Measurements from ENCODE around the gene COA8. TPM values are rescaled to one million over a fixed set of nuclear protein-coding genes. Genes with fewer than 3 reads are reported as not detected.

COA8 gene
- total and polyA plus RNA-seq, 2 of the 8 experiments (the other 6 are each of a cell fraction or from before 2014, with no cell fraction given) = 7.1 to 35.5 TPM

DNA sequence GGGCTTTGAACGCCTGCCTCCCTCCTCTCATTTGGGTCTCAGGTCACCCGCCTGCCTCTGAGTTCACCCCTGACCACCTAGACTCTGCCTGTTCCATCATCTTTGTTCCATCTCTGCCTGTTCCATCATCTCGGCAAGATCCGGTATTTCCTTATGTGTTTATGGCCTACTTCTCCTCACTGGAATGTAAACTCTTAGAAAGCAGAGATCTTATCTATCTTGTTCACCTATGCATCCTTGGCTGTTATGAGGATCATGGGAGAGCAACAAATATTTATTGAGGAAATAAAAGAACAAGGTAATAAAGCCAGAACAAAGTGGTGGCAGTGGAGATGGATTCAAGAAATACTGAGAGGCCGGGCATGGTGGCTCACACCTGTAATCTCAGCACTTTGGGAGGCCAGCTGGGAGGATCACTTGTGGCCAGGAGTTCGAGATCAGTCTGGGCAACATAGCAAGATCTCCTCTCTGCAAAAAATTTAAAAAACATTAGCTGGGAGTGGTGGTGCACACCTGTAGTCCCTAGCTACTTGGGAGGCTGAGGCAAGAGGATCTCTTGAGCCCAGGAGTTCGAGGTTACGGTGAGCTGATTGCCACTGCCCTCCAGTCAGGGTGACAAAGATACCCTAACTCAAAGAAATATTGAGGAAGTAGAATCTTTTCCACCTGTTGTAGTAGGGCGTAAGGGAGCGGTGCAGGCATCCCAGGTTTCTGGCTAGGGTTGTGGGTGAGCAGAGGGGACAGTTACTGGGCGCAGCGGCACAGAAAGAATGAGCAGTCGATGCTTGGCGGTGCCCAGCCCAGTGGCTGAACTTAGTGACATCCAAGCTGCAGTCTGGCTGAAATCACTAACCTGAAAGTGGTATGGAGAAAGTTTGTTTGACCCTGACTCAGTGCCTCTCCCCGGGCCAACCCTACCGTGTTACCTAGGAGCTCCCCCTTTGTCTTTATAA lies 64.6 kb downstream of the COA8 start:
- ChIA-PET CTCF (ENCODE audit: partially characterized antibody) (interaction anchor here (1.2 kb wide), 1 partner anchor 53 kb away, joined by 4 read pairs; no protein-coding TSS in a partner anchor), POLR2A (ENCODE audit: partially characterized antibody) (interaction anchor here (0.8 to 2.2 kb wide), 4 partner anchors 9 to 105 kb away, joined by 3 to 8 read pairs (median 4); partner anchors contain the start of gene CKB)
- TF ChIP-seq GABPA (IDR thresholded peaks at IDR 0.05; ENCODE audit: borderline replicate concordance, insufficient read depth, low read length) (no peak), EP300 (IDR thresholded peaks at IDR 0.05; ENCODE audit: borderline replicate concordance in 1 of 2, low read depth in 2 of 2, low read length in 2 of 2) (no peak), RXRA (IDR thresholded peaks at IDR 0.05; ENCODE audit: insufficient read depth, low read depth, low read length) (no peak)
- FAIRE-seq (no peak), DNase-seq (ENCODE audit: low read depth in 1 of 2, low spot score in 2 of 2) (no peak)
- peak overlapping the region in 1 of 4 experiments; percentile 92; a peak in 3 of 8 replicates for H3K4me3 ChIP-seq (ENCODE audit: extremely low read depth in 1 of 4, insufficient read depth in 2 of 4, low read depth in 3 of 4, low read length in 4 of 4)
- no peak overlapping the region for H2BK120ac ChIP-seq (replicated peaks; ENCODE audit: low read depth, low read length)
- WGBS, 2 experiments (ENCODE audit: extremely low coverage in 1 of 2, insufficient coverage in 1 of 2, insufficient read length in 1 of 2, insufficient replicate concordance in 2 of 2, low coverage in 1 of 2, low lambda C conversion rate in 2 of 2, missing lambda C conversion rate in 1 of 2) = 85% methylated on average over 16 of the region's 16 CpGs; no CpG with 5 or more reads in 1 of the 2 experiments
- no peaks in the 10 kb centered on the region for H3K36me3 ChIP-seq (ENCODE audit: control insufficient read depth in 2 of 4, insufficient read depth in 4 of 4, low read length in 3 of 4)
- H3K56ac ChIP-seq (replicated peaks; ENCODE audit: insufficient read length, low read depth, low read length) = no peak overlapping the region
- no peak overlapping the region for H3K18ac ChIP-seq (ENCODE audit: extremely low read depth, low read length)
- no peak overlapping the region for H2AK5ac ChIP-seq (ENCODE audit: low read depth, low read length)
- H3K23me2 ChIP-seq (ENCODE audit: low read depth, low read length) = peaks cover 6% of the 10 kb centered on the region; the same call in 1 of the 2 replicates
- no peaks in the 10 kb centered on the region for H3K27me3 ChIP-seq (replicated peaks in 1 of 4; ENCODE audit: control insufficient read depth in 3 of 4, extremely low read depth in 1 of 4, insufficient read depth in 3 of 4, low read length in 3 of 4)
- H3K79me2 ChIP-seq (ENCODE audit: control insufficient read depth in 1 of 2, insufficient read depth in 2 of 2, low read length in 2 of 2) = peaks cover 4 to 27% of the 10 kb centered on the region in 2 experiments
- no peaks in the 10 kb centered on the region for H3K9me3 ChIP-seq (ENCODE audit: insufficient read depth in 2 of 2, low read depth in 1 of 2, low read length in 1 of 2)
- peak overlapping the region; percentile 91 for H3K4ac ChIP-seq (replicated peaks; ENCODE audit: insufficient read length, low read depth, low read length)
- no peak overlapping the region for H2BK12ac ChIP-seq (ENCODE audit: low read depth, low read length)
- no peak overlapping the region for H3K23ac ChIP-seq (ENCODE audit: insufficient read length)
- peaks cover 5 to 15% (median 9%) of the 10 kb centered on the region in 4 experiments for H3K4me1 ChIP-seq (replicated peaks in 1 of 4; ENCODE audit: control insufficient read depth in 3 of 4, insufficient read depth in 4 of 4, low read length in 3 of 4)
- H3K14ac ChIP-seq (ENCODE audit: insufficient read length) = no peak overlapping the region
- no peak overlapping the region for H3K27ac ChIP-seq (ENCODE audit: low read depth, low read length)
- H3K4me2 ChIP-seq (ENCODE audit: insufficient read depth in 1 of 2, low read depth in 2 of 2, low read length in 2 of 2) = peak overlapping the region; percentile 65 to 89; a peak in 3 of 4 replicates
- peaks cover 2% of the 10 kb centered on the region; the same call in 1 of the 2 replicates for H3K79me1 ChIP-seq (ENCODE audit: low read depth, low read length)
- no peak overlapping the region for H2BK15ac ChIP-seq (ENCODE audit: low read length)
- peak overlapping the region in 2 of 4 experiments; percentile 1 to 30; a peak in 2 of 7 replicates for H3K9ac ChIP-seq (replicated peaks in 1 of 4; ENCODE audit: extremely low read depth in 1 of 4, low read depth in 3 of 4, low read length in 3 of 4)
- H2BK20ac ChIP-seq (ENCODE audit: low read length) = 0 out of 2 replicates have a peak overlapping the region, but pooled peaks have one; percentile 77
- H4K8ac ChIP-seq (ENCODE audit: extremely low read depth, insufficient read depth, low read length) = no peak overlapping the region
- no peak overlapping the region for H4K91ac ChIP-seq (replicated peaks; ENCODE audit: insufficient read length, low read length)
- peaks cover 7 to 11% of the 10 kb centered on the region in 2 experiments for H4K20me1 ChIP-seq (replicated peaks in 1 of 2; ENCODE audit: control insufficient read depth in 1 of 2, insufficient read depth in 2 of 2, low read length in 2 of 2)
- H4K5ac ChIP-seq (ENCODE audit: insufficient read length, low read depth, low read length) = peak overlapping the region; percentile 28
- H2AFZ ChIP-seq (ENCODE audit: low read length) = no peak overlapping the region
- no peak overlapping the region for H2BK5ac ChIP-seq (ENCODE audit: low read depth, low read length)

Data from H1 (cell line).